ENCODE results near the gene ZNF292.

ZNF292 gene

DNA sequence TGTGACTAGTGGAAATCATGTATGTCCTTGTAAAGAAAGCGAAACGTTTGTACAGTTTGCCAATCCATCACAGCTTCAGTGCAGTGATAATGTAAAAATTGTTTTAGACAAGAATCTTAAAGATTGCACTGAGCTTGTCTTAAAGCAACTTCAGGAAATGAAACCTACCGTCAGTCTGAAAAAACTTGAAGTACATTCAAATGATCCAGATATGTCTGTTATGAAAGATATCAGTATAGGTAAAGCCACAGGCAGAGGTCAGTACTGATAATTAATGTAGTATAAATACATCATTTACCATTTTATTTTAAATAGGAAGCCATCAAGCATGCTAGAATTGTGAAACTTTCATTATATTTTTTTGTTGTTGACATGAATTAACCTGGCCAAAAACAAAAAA lies 106.2 kb downstream of the ZNF292 start:
- TF ChIP-seq GATA2 (IDR thresholded peaks at IDR 0.05; ENCODE audit: low read depth, low read length) (no peak), GATA3 (IDR thresholded peaks at IDR 0.05; ENCODE audit: low read depth, low read length) (no peak)

DNA sequence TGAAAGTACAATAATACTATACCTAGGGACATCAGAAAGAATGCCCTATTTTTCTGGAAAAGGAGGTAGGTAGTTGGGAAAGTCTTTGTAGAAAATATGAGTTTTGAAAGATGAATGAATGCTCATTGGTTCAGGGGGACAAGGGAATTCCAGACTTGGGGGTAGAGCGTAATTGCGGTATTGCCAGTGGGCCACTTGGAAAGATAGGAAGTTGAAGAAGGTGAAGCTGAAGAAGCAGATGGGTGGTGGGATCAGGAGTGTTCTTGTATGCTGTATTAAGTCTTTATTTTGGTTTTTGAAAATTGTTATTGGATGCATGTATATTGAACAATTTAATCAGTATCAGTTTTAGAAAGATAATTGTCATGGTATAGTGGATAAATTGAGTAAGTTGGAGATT lies 109.1 kb downstream of the ZNF292 start:
- TF ChIP-seq GATA2 (IDR thresholded peaks at IDR 0.05; ENCODE audit: low read depth, low read length) (no peak), GATA3 (IDR thresholded peaks at IDR 0.05; ENCODE audit: low read depth, low read length) (no peak)

DNA sequence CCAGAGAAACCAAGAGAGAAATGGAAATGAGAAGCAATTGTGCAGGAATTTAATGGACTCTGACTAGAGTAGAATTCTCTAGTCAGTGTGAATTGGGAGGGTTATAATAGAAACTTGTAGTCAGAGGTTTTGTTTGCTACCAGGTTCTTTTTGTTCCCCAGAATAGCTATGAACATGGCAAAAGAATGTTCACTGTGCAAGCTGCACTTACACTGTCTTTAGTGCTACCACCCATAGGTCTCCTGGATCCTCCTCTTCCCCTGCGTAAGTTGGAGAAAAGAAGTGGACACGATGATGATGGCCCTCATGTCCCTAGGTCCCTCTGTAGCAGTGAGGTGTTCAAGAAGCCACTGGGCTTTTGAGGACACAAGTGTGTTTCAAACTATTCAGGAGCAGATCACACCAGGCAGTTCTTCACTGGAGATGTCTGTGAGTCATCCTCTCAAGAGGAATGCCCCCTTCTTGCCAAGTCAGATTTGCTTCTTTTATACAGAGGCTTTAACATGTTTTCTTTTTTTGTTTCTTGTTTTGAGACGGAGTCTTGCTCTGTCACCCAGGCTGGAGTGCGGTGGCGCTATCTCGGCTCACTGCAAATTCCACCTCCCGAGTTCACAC lies 119.4 kb downstream of the ZNF292 start:
- no peak for TF ChIP-seq GATA3 (IDR thresholded peaks at IDR 0.05; ENCODE audit: low read depth, low read length)
- TF ChIP-seq GATA2 (IDR thresholded peaks at IDR 0.05; ENCODE audit: low read depth, low read length) = no peak

DNA sequence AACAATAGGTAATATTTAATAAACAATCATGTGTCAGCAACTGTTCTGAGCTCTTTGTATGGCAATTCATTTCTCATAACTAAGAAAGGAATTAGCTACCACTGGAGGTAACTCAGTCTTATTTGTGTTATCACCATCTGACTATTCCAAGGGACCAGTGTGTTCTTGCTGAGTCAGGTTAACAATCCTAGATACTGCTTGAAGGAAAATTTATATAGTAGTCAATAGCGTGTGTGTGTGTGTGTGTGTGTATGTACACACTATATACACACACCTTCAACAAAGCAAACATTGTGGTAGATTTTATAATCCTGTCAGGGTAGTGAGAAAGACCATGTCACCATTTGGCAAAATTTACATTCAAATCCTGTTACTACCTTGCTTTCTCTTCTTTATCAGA lies 121.3 kb downstream of the ZNF292 start:
- TF ChIP-seq GATA3 (IDR thresholded peaks at IDR 0.05; ENCODE audit: low read depth, low read length) = no peak
- TF ChIP-seq GATA2 (IDR thresholded peaks at IDR 0.05; ENCODE audit: low read depth, low read length) = no peak

DNA sequence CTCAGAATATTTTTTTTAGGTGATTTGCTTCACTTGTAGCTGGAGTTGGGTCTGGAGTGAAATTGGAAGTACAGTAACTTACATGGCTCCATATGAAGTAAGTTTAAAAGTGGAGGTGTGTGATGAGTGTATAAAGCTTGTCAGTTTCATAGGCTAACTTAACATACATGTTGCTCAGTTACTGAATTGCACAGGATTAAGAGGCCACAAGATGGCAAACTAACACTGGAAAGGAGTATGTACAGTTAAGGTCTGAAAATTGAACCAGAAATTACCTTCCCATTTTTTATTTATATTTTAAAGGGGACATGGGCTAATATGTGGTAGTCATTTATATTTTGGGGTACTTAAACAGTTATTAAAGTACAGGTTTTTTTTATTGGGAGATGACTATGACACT lies 121.8 kb downstream of the ZNF292 start:
- TF ChIP-seq GATA3 (IDR thresholded peaks at IDR 0.05; ENCODE audit: low read depth, low read length) (no peak), GATA2 (IDR thresholded peaks at IDR 0.05; ENCODE audit: low read depth, low read length) (no peak)

DNA sequence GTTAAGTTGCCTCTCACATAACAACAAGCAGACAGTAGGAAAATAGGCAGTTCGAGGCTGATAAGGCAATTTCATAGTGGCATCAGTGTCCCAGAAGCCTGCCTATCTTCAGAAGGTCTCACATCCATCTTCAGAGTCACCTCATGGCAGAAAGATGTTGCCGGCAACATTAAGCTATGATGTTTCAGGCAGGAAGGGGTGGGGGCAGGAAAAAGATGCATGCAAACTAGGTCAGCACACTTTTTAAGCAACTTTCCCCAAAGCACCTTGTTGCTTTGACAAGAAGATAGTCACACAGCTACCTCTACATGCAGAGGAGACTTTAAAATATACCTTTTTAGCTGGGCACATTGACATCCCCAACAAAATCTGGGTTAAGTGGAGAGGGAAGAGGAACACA lies 123.8 kb downstream of the ZNF292 start:
- no peak for TF ChIP-seq GATA2 (IDR thresholded peaks at IDR 0.05; ENCODE audit: low read depth, low read length)
- TF ChIP-seq GATA3 (IDR thresholded peaks at IDR 0.05; ENCODE audit: low read depth, low read length) = no peak

DNA sequence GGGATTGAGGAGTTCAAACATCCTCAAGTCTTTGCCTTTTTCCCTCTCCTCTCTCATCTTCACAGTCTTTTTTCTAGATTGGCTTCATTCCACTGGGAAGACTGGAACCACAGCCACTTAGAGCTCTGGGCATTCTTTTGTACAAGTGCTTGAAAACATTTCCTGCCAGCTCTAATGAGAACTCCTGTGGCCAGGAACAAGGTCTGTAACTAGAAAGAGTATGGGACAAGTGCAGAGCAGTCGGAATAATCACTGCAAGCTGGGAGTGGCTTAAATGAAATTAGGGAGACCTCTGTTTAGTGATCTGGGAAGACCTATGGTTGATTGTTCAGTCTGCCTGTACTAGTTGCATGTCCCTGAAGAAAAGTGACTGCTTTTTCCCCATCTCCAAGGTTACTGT lies 126.1 kb downstream of the ZNF292 start:
- TF ChIP-seq GATA2 (IDR thresholded peaks at IDR 0.05; ENCODE audit: low read depth, low read length) = no peak
- TF ChIP-seq GATA3 (IDR thresholded peaks at IDR 0.05; ENCODE audit: low read depth, low read length) = no peak

DNA sequence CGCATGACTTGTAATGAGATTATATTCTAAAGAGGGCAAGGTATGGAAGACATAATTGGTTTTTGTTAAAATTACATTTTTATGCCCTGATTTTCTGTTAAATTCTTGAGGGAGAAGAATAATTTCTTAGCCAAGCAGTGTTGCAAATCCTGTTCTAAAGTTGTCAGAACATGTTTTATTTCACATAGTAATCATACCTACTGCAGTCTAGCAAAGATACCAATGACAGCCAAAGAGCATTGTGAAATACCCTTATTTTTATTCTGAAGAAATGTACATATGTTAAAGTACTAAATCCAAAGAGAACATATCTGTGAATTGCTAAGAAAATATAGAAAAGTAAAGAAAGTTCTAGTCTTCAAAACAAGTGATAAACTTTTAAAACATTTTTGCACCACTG lies 127.4 kb downstream of the ZNF292 start:
- TF ChIP-seq GATA2 (IDR thresholded peaks at IDR 0.05; ENCODE audit: low read depth, low read length) (no peak), GATA3 (IDR thresholded peaks at IDR 0.05; ENCODE audit: low read depth, low read length) (no peak)

DNA sequence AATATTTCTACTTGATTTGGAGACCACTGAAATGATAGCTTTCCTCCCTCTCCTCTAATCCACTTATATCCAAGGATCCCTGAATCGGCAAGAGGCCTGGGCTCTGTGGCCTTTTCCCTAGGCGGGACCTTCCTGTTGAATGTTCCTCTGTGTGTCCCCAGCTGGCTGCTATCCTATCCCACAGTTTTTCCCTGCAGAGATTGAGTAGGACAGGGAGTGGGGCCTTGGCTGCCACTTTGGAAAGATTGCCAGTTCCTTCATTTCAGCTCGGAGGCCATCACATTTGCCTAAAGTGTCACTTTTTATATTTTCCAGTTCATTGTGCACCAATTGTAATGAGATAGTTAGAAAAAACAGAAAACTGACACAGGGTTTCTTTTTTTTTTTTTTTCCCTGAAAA lies 128.1 kb downstream of the ZNF292 start:
- no peak for TF ChIP-seq GATA3 (IDR thresholded peaks at IDR 0.05; ENCODE audit: low read depth, low read length)
- TF ChIP-seq GATA2 (IDR thresholded peaks at IDR 0.05; ENCODE audit: low read depth, low read length) = no peak

DNA sequence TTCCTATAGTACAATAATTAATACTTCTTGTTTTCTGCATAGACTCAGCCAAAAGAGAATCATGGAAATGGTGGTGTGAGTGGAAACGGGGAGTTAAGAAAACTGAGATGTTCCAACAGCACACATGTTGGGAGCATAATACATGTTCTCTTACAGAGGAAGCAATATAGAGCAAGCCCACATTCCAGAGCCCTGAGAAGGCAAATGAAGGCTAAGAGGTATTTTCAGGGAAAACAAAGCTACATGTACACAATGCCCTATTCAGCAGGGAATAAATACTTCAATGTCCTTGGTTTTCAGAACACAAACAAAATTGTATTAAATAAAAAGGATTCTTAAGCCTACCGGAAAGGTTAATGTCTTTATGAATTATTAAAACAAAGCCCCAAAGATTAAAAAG lies 131.9 kb downstream of the ZNF292 start:
- TF ChIP-seq GATA2 (IDR thresholded peaks at IDR 0.05; ENCODE audit: low read depth, low read length) (no peak), GATA3 (IDR thresholded peaks at IDR 0.05; ENCODE audit: low read depth, low read length) (no peak)

DNA sequence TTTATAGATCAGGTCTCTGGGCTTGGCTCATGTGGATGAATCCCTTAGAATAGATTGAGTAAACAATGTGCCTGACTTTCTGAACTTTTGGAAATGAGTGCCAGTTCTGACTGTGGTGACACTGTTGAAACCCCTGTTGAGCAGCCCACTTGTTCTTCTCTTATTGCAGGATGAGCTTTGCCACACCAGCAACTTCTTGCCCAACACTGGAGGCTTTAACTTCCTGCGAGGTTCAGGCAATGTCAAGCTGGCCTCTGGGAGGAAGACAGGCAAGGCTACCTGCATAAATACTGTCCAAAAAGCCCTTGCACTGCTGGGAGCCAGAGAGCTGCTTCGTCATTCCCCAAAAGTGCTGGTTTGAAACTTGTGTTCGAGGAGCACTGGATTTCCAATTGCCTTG lies 134.2 kb downstream of the ZNF292 start:
- TF ChIP-seq GATA2 (IDR thresholded peaks at IDR 0.05; ENCODE audit: low read depth, low read length) (no peak), GATA3 (IDR thresholded peaks at IDR 0.05; ENCODE audit: low read depth, low read length) (no peak)

DNA sequence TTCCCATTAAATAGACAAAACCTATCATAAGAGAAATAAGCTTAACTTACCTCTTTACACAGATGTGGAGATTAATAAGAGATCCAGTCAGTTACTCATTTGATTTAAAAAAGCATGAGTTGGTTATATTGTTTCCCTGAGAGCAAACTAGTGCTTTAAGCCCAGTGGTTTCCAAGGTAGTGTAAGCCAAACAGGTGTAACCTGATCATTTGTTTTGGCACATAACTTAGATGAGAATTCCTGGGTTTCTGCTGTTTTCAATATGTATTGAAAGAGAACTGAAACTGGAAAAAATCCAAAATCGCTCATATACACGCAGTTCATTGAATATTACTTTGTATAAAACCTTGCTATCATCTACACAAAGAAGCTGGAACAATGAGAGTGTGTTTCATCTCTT lies 136.5 kb downstream of the ZNF292 start:
- TF ChIP-seq GATA3 (IDR thresholded peaks at IDR 0.05; ENCODE audit: low read depth, low read length) (no peak), GATA2 (IDR thresholded peaks at IDR 0.05; ENCODE audit: low read depth, low read length) (no peak)

DNA sequence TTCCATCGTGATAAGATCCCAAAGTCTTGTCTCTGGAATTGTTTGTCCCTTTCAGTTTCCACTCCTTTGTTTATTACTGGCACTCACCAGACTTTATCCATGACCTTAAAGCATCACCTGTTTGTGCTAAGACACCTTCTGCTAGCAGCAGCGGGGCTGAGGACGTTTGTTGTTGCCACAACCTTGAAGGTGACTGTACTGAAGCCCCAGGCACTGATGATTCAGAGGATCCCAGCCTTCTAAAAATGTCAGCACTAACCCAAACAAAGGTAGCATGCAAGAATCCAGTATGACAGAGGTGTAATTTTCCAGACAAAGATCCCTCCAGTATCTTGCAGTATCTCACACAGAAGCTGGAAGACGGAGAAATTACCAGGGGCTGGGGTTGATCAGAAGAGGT lies 138.2 kb downstream of the ZNF292 start:
- TF ChIP-seq GATA3 (IDR thresholded peaks at IDR 0.05; ENCODE audit: low read depth, low read length) (no peak), GATA2 (IDR thresholded peaks at IDR 0.05; ENCODE audit: low read depth, low read length) (no peak)

DNA sequence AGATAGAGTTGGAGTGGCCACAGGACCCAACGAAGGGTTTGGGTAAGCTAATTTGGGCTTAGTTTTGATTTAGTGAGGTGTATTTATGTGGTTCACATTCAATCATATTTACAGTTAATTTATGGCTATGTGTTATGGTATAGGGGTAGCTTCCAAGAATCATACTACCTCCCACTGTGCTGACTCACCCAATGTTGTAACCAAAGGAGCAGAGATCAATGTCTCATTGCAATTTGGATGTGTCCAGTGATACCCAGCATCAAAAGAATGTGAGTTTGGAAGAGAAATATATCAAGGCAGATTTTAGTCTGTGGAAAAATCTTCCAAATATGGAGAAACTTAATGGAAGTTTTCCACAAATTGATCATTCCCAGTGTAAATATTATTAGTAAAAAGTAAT lies 141.8 kb downstream of the ZNF292 start:
- TF ChIP-seq GATA2 (IDR thresholded peaks at IDR 0.05; ENCODE audit: low read depth, low read length) (no peak), GATA3 (IDR thresholded peaks at IDR 0.05; ENCODE audit: low read depth, low read length) (no peak)

DNA sequence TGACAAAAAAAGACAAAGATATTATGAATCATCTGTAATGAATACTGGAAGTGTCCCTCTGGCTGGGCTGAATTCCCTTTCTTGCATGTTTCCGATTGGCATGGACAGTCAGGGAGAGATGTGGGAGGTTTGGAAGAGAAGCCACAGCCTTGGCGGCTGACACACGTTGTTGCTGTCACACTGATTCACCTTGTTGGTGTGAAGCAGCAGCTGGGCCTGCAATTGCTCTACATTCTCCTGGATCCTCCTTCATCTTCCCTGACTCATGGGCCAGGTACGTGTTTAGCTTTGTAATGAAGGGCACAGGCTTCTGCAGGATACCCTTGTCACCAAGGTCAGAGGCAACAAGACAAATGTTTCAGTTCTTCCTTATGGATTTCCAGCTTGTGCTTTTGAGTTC lies 153.6 kb downstream of the ZNF292 start:
- no peak for TF ChIP-seq GATA2 (IDR thresholded peaks at IDR 0.05; ENCODE audit: low read depth, low read length)
- no peak for TF ChIP-seq GATA3 (IDR thresholded peaks at IDR 0.05; ENCODE audit: low read depth, low read length)

DNA sequence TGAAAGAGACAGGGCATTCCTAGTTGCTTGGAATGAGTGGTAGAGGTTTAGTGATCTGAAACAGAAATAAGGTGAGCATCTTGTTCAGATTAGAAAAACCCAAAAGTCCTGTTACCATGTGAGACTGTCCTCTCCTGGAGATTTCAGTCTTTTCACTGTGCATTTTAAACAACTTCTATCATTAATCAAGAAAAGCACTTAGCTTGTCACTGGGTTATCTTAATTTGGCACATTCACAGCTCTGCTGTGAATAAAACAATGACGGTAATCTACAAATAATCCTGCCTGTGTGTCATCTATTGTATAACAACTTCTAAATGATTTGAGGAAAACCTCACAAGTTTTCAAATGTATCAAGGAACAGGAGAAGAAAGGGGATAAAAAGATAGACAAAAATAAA lies 157.5 kb downstream of the ZNF292 start:
- TF ChIP-seq GATA2 (IDR thresholded peaks at IDR 0.05; ENCODE audit: low read depth, low read length) (no peak), GATA3 (IDR thresholded peaks at IDR 0.05; ENCODE audit: low read depth, low read length) (no peak)

Measured in SH-SY5Y (cell line).